Osteoblast (primary cell): ENCODE measurements around the gene ASL. TPM values are rescaled to one million over a fixed set of nuclear protein-coding genes. Genes with fewer than 3 reads are reported as not detected.
A peak's percentile ranks its signal among the peaks of the same experiment; 100 is the strongest.
"Not testable (repeated sequence)": the region's sequence is repeated elsewhere in the genome, so short reads cannot be mapped to it uniquely, and the experiment has no call there.

Experiments used
- DNase-seq: peaks from one replicate; pipeline ENCODE4 v3.0.0; 2011; ENCODE audit warnings: low spot score, mixed read lengths; ENCODE audit not compliant: insufficient read length; ENCODE audit errors: missing footprints
- H2AFZ ChIP-seq: 2 replicates; pipeline ENCODE4 v1.6.0; 2011; ENCODE audit warnings: mild to moderate bottlenecking, low read length
- H3K27ac ChIP-seq: 2 replicates; pipeline ENCODE4 v1.5.1; 2011; ENCODE audit warnings: mild to moderate bottlenecking, low read depth, low read length, moderate library complexity
- H3K27me3 ChIP-seq: 2 replicates; pipeline ENCODE4 v1.6.0; 2012; ENCODE audit warnings: mild to moderate bottlenecking, control low read depth, inconsistent platforms, low read length, moderate library complexity; ENCODE audit not compliant: insufficient read depth
- H3K36me3 ChIP-seq: 2 replicates; pipeline ENCODE4 v1.5.1; 2011; ENCODE audit warnings: mild to moderate bottlenecking, low read length, control low read depth, moderate library complexity; ENCODE audit not compliant: insufficient read depth
- H3K4me1 ChIP-seq: 2 replicates; pipeline ENCODE4 v1.5.1; 2011; ENCODE audit warnings: mild to moderate bottlenecking, low read length, control low read depth, moderate library complexity; ENCODE audit not compliant: insufficient read depth
- H3K4me2 ChIP-seq: 2 replicates; pipeline ENCODE4 v1.6.0; 2011; ENCODE audit warnings: mild to moderate bottlenecking, low read length; ENCODE audit not compliant: insufficient read depth
- H3K4me3 ChIP-seq: fragments of 200-600 bp; sonication (generic); 3 replicates; pipeline ENCODE4 v1.5.1; 2012; ENCODE audit warnings: mild to moderate bottlenecking, low read length, inconsistent platforms; ENCODE audit not compliant: insufficient read depth
- H3K79me2 ChIP-seq: 2 replicates; pipeline ENCODE4 v1.6.0; 2012; ENCODE audit warnings: mild to moderate bottlenecking, low read length, control low read depth, inconsistent platforms; ENCODE audit not compliant: insufficient read depth
- H3K9me3 ChIP-seq: 2 replicates; pipeline ENCODE4 v1.5.1; 2011; ENCODE audit warnings: low read depth, low read length, control low read depth
- H4K20me1 ChIP-seq: 2 replicates; pipeline ENCODE4 v1.6.0; 2012; ENCODE audit warnings: mild to moderate bottlenecking, low read length, control low read depth; ENCODE audit not compliant: insufficient read depth
- CTCF ChIP-seq: IDR thresholded peaks from 2 replicates; pipeline ENCODE4 v1.5.1; 2011; ENCODE audit warnings: mild to moderate bottlenecking, low read depth, low read length, moderate library complexity; ENCODE audit errors: extremely low read depth
- total RNA-seq: library from RNA; depleted of rRNA; stranded (reverse); fragments of >200 nt; gene quantifications from 2 replicates; pipeline ENCODE4 v1.2.3, GENCODE V29; 2012

Gene ASL
- total RNA-seq, 1 donor, result 53.6 TPM

DNA sequence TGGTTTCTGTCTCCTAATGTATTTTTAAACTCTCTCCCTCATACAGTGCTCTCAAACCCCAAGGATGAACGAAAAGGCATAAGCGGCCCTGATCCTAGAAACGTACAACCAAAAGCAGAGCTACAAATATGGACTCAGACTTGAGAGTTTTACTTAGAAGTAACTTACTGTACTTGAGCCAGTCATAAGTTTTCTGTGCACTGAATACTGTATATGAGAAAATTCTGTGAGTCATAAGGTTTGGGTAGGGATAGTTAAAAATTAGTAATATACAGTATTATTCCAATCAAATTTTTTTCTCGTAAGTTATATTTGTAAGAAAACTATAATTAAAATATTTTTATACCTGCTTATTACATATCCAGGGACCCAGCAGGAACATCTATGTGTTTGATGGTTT lies 5.9 kb upstream of the ASL start:
- Histone ChIP-seq H3K4me1 (no peaks in the 10 kb centered on the region), H3K79me2 (no peaks in the 10 kb centered on the region), H3K27me3 (no peaks in the 10 kb centered on the region), H3K4me2 (no peak overlapping the region), H2AFZ (no peak overlapping the region), H3K27ac (no peak overlapping the region), H3K36me3 (no peaks in the 10 kb centered on the region), H4K20me1 (no peaks in the 10 kb centered on the region), H3K9me3 (no peaks in the 10 kb centered on the region), H3K4me3 (no peak overlapping the region)
- DNase-seq, result no peak
- TF ChIP-seq CTCF, result no peak

- Histone ChIP-seq H3K27ac (no peak overlapping the region), H3K4me3 (no peak overlapping the region), H3K36me3 (no peaks in the 10 kb centered on the region), H3K27me3 (no peaks in the 10 kb centered on the region), H4K20me1 (no peaks in the 10 kb centered on the region), H2AFZ (no peak overlapping the region), H3K4me1 (no peaks in the 10 kb centered on the region), H3K4me2 (no peak overlapping the region), H3K9me3 (no peaks in the 10 kb centered on the region), H3K79me2 (no peaks in the 10 kb centered on the region)
- TF ChIP-seq CTCF, result no peak
- DNase-seq, result peak; percentile 53
These were observed 5.4 kb upstream of the ASL start for GRCh38 chr7:66070222-66070621.

DNA sequence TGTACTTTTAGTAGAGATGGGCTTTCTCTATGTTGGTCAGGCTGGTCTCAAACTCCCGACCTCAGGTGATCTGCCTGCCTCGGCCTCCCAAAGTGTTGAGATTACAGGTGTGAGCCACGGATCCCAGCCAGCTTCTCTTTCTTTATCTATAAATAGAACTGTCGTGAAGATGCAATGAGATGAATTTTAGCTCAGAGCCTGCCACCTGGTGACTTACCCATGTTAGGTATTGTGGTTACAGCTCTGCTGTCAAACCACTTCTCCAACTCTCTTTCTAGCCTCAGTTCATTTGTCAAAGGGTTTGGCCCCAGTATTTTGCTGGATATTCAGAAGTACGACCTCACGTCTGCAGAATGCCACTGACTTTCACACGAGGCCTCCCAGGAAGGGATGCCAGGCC lies 3.4 kb upstream of the ASL start:
- DNase-seq, H3K4me2 ChIP-seq, H3K4me3 ChIP-seq, H3K9me3 ChIP-seq, H3K27me3 ChIP-seq, H4K20me1 ChIP-seq, H3K27ac ChIP-seq, H3K36me3 ChIP-seq, H2AFZ ChIP-seq: not testable (repeated sequence)
- H3K4me1 ChIP-seq, result peaks cover 11% of the 10 kb centered on the region
- peaks cover 16% of the 10 kb centered on the region for H3K79me2 ChIP-seq

DNA sequence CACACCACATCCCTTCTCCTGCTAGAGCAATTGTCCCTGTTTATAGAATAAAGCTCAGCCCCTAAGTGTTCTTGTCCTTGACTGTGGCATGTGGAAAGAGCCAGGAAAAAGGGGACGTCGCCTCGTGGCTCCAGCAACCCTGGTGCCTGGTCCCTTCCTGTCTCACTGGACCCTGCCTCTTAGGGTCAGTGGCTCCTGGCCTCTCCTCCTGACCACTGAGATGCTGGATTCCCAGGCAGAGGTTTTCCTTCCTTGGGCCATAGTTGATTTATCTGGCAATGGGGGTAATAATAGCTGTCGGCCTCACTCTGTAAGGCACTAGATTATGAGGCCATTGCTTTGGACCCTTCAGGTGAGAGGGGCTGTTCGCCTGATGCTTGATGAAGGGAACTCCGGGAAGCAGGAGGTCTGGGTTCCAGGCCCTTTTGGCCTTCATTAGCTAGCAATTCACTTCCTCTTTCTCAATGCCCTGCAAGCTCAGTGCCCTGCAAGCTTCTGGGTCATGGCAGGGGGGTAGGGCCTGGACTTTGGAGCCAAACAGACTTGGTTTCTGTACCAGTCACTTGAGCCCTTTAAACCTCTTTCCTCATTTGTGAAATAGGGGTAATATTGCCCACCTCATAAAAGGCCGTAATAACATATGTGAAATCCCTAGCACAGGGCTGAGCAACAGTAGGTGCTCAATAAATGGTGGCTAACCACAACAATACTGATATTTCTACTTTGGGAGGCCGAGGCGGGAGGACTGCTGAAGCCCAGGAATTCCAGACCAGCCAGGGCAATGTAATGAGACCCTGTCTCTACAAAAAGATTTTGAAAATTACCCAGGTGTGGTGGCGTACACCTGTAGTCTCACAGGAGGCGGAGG lies 1.1 kb downstream of the ASL start:
- no peaks in the 10 kb centered on the region for H3K27me3 ChIP-seq
- H2AFZ ChIP-seq, result peak overlapping the region; percentile 78
- DNase-seq, result peak; percentile 86
- no peak overlapping the region for H3K27ac ChIP-seq
- H3K4me1 ChIP-seq, result peaks cover 11% of the 10 kb centered on the region
- peaks cover 4% of the 10 kb centered on the region for H4K20me1 ChIP-seq
- no peaks in the 10 kb centered on the region for H3K9me3 ChIP-seq
- no peaks in the 10 kb centered on the region for H3K36me3 ChIP-seq
- H3K4me3 ChIP-seq, result peak overlapping the region; percentile 90
- peaks cover 32% of the 10 kb centered on the region for H3K79me2 ChIP-seq
- no peak for TF ChIP-seq CTCF
- H3K4me2 ChIP-seq, result peak overlapping the region; percentile 96
